ENCODE measurements around the gene RSRP1.

- TF ChIP-seq POLR2A (IDR thresholded peaks at IDR 0.05) = no peak
- no peak for TF ChIP-seq CTCF (IDR thresholded peaks at IDR 0.05 in 4 of 5, conservative IDR thresholded peaks at IDR 0.05 in 1 of 5)
Observed at GRCh38 chr1:25201006-25201405, 46.2 kb downstream of the RSRP1 start.
